K562 (cell line): ENCODE measurements around the gene AMH. TPM values are rescaled to one million over a fixed set of nuclear protein-coding genes. Genes with fewer than 3 reads are reported as not detected.
A peak's percentile ranks its signal among the peaks of the same experiment; 100 is the strongest.

Source experiments
- ATAC-seq: fragments of 200-7000 bp; cut with Tn5 transposase; 3 replicates; pipeline ENCODE4 v1.9.1; 2020; ENCODE audit warnings: moderate library complexity
- BruUV-seq: library from RNA; stranded (reverse); fragments of 400-500 nt; replicated peaks from 2 replicates; lab custom pipeline; 2021; lab: Mats Ljungman, UMichigan
- CTCF ChIA-PET: fragments of 300-600 bp; formaldehyde crosslinking; extraction: SDS; loops from one replicate; lab custom pipeline; 2021; ENCODE audit warnings: low intra/inter-chr PET ratio; lab: Yijun Ruan, JAX
- POLR2A ChIA-PET: fragments of 300-600, 350-650 bp; sonication (Branson Sonifier 250); formaldehyde crosslinking; extraction: SDS; loops from one replicate; lab custom pipeline; 2021; ENCODE audit warnings: antibody characterized with exemption, inconsistent platforms; lab: Yijun Ruan, JAX
- DNase-seq, 4 experiments: peaks; one replicate each; pipeline versions ENCODE4 v3.0.0 to v3.0.0-alpha.2; 2011 to 2018; ENCODE audit warnings: low spot score in 3 of 4, mixed read lengths in 3 of 4; ENCODE audit errors: extremely low read depth in 1 of 4
- FAIRE-seq: peaks from 2 replicates; lab custom pipeline; 2011; peaks lifted over from hg19 to GRCh38; lab: Jason Lieb, UNC
- H2AFZ ChIP-seq: 2 replicates; pipeline ENCODE4 v1.6.0; 2011; ENCODE audit warnings: low read depth, low read length, control low read depth, inconsistent platforms
- H3K27ac ChIP-seq: fragments of 200-600 bp; 3 replicates; pipeline ENCODE4 v1.8.0; 2011; ENCODE audit warnings: low read depth, mild to moderate bottlenecking, control low read depth, inconsistent platforms, low read length, moderate library complexity, mixed read lengths; ENCODE audit errors: extremely low read depth
- H3K27me3 ChIP-seq, 2 experiments: fragments of 300-600 bp in 1 of 2; 2 replicates in 1 of 2; 3 replicates in 1 of 2; pipeline versions ENCODE4 v1.6.0 to v1.8.0; 2011; ENCODE audit warnings: inconsistent platforms in 2 of 2, low read length in 2 of 2, mild to moderate bottlenecking in 1 of 2, mixed read lengths in 1 of 2, moderate library complexity in 1 of 2; ENCODE audit not compliant: control insufficient read depth in 2 of 2, insufficient read depth in 2 of 2
- H3K36me3 ChIP-seq: fragments of 300-600 bp; 3 replicates; pipeline ENCODE4 v1.8.0; 2011; ENCODE audit warnings: mild to moderate bottlenecking, low read length, inconsistent platforms; ENCODE audit not compliant: control insufficient read depth, insufficient read depth
- H3K4me1 ChIP-seq, 2 experiments: fragments of 200-600 bp in 1 of 2; replicated peaks in 1 of 2; 2 replicates in 1 of 2; 3 replicates in 1 of 2; pipeline versions ENCODE4 v1.5.1 to v1.8.0; 2011; ENCODE audit warnings: inconsistent platforms in 2 of 2, low read length in 2 of 2, mild to moderate bottlenecking in 1 of 2, mixed read lengths in 1 of 2, moderate library complexity in 1 of 2; ENCODE audit not compliant: control insufficient read depth in 2 of 2, insufficient read depth in 2 of 2
- H3K4me2 ChIP-seq: 2 replicates; pipeline ENCODE4 v1.6.1; 2011; ENCODE audit warnings: low read length, control low read depth, inconsistent platforms, mixed read lengths; ENCODE audit not compliant: insufficient read depth
- H3K4me3 ChIP-seq: fragments of 200-600 bp; sonication (generic), shearing (Covaris generic); 2 replicates; pipeline ENCODE4 v1.5.1; 2016; ENCODE audit warnings: control low read depth, inconsistent platforms
- H3K79me2 ChIP-seq: fragments of 200-600 bp; 3 replicates; pipeline ENCODE4 v1.8.0; 2011; ENCODE audit warnings: low read length, inconsistent platforms; ENCODE audit not compliant: control insufficient read depth, insufficient read depth
- H3K9ac ChIP-seq, 2 experiments: 2 replicates each; pipeline versions ENCODE4 v1.6.0 to v1.6.1; 2011; ENCODE audit warnings: low read depth in 2 of 2, low read length in 2 of 2, control low read depth in 1 of 2, inconsistent platforms in 1 of 2, mild to moderate bottlenecking in 1 of 2, mixed read lengths in 1 of 2; ENCODE audit not compliant: insufficient read depth in 1 of 2
- H3K9me1 ChIP-seq: one replicate; pipeline ENCODE4 v1.6.0; 2011; ENCODE audit warnings: inconsistent platforms, mild to moderate bottlenecking, low read length, moderate library complexity; ENCODE audit not compliant: control insufficient read depth, insufficient read depth
- H3K9me3 ChIP-seq: replicated peaks from 2 replicates; pipeline ENCODE4 v1.5.1; 2011; ENCODE audit warnings: low read depth, low read length, inconsistent platforms; ENCODE audit not compliant: control insufficient read depth, insufficient read depth
- H4K20me1 ChIP-seq: replicated peaks from 2 replicates; pipeline ENCODE4 v1.6.1; 2011; ENCODE audit warnings: low read length, inconsistent platforms, mixed read lengths; ENCODE audit not compliant: control insufficient read depth, insufficient read depth
- FOXP1 ChIP-seq: sonication (generic); formaldehyde crosslinking; IDR thresholded peaks from 2 replicates; pipeline ENCODE4 v1.8.0; 2022; ENCODE audit warnings: mild to moderate bottlenecking, missing genetic modification reagents
- NR4A1 ChIP-seq, 2 experiments: fragments of 250-450 bp in 1 of 2; fragments of 450-650 bp in 1 of 2; sonication (Bioruptor Pico) in 1 of 2; IDR thresholded peaks; 2 replicates each; pipeline versions ENCODE4 v1.4.0 to v1.6.1; 2016 to 2020; ENCODE audit warnings: mild to moderate bottlenecking in 2 of 2, missing compliant biosample characterization in 1 of 2, missing genetic modification characterization in 1 of 2, moderate library complexity in 1 of 2
- POLR2G ChIP-seq: fragments of 200-400 bp; formaldehyde crosslinking; IDR thresholded peaks from 2 replicates; pipeline ENCODE4 v1.6.1; 2017; ENCODE audit warnings: low read depth, mild to moderate bottlenecking, antibody characterized with exemption, low read length, moderate library complexity
- RBFOX2 ChIP-seq: fragments of 200-400 bp; formaldehyde crosslinking; IDR thresholded peaks from 2 replicates; pipeline ENCODE4 v1.6.1; 2017; ENCODE audit warnings: low read depth, mild to moderate bottlenecking, low read length, moderate library complexity
- RBM22 ChIP-seq: fragments of 200-400 bp; formaldehyde crosslinking; IDR thresholded peaks from 2 replicates; pipeline ENCODE4 v1.6.1; 2018; ENCODE audit warnings: low read length, low read depth; ENCODE audit not compliant: poor library complexity, severe bottlenecking
- SLC30A9 ChIP-seq: fragments of 250-450 bp; sonication (Bioruptor Pico); IDR thresholded peaks from 2 replicates; pipeline ENCODE4 v1.8.0; 2022; ENCODE audit warnings: mild to moderate bottlenecking, moderate library complexity
- STAG1 ChIP-seq: sonication (generic); formaldehyde crosslinking; IDR thresholded peaks from 2 replicates; pipeline ENCODE4 v1.5.0; 2020; ENCODE audit warnings: missing genetic modification reagents, borderline replicate concordance
- U2AF1 ChIP-seq: fragments of 200-400 bp; formaldehyde crosslinking; optimal IDR thresholded peaks from 2 replicates; pipeline ENCODE3; 2017; ENCODE audit warnings: mild to moderate bottlenecking, low read depth, low read length, moderate library complexity
- ZNF431 ChIP-seq: sonication (generic); formaldehyde crosslinking; IDR thresholded peaks from 2 replicates; pipeline ENCODE4 v1.8.0; 2022; ENCODE audit warnings: mild to moderate bottlenecking, missing genetic modification reagents
- WGBS: fragments of 100-300 bp; shearing (Covaris generic); methylation state at CpG from one replicate; pipeline ENCODE4 v1.1.6; 2016; ENCODE audit warnings: low coverage, mixed read lengths; ENCODE audit not compliant: insufficient coverage; ENCODE audit errors: missing lambda C conversion rate; 5-methylcytosine and 5-hydroxymethylcytosine counted together
- in situ Hi-C: fragments of 300-500 bp; cut with MboI; formaldehyde crosslinking; loops from 4 replicates; pipeline ENCODE4 v1.15.0; 2018; ENCODE audit warnings: inconsistent platforms, mixed read lengths
- intact Hi-C: fragments of 100-400 bp; cut with micrococcal nuclease; formaldehyde crosslinking; loops from 2 replicates; pipeline ENCODE4 v1.14.2; 2022
- polyA plus RNA-seq, 8 experiments: library from polyadenylated mRNA; depleted of rRNA in 4 of 8; stranded (reverse) in 5 of 8; unstranded in 3 of 8; fragments of >200 nt; fragmentation: Nextera tagmentation in 2 of 8; fragmentation: Illumina TruSeq in 1 of 8; extraction: Ambion mirVana in 2 of 8; extraction: Trizol in 1 of 8; gene quantifications; 2 replicates each; pipeline versions ENCODE4 v1.2.1 to v1.2.3, GENCODE V29; 2011 to 2014; ENCODE audit warnings: inconsistent platforms in 1 of 8, missing spikeins in 1 of 8
- total RNA-seq, 7 experiments: library from RNA; depleted of rRNA in 6 of 7; stranded (reverse); fragments of >200 nt in 6 of 7; fragmentation: Illumina TruSeq in 2 of 7; extraction: Trizol in 2 of 7; gene quantifications; 2 replicates each; pipeline versions ENCODE4 v1.2.1 to v1.2.3, GENCODE V29; 2011 to 2021; ENCODE audit warnings: low replicate concordance in 1 of 7
- TF ChIP-seq, protein P1 (sequence below): sonication (generic); formaldehyde crosslinking; IDR thresholded peaks from 2 replicates; pipeline ENCODE4 v1.8.0; 2022; ENCODE audit warnings: mild to moderate bottlenecking, low read depth, missing genetic modification reagents

AMH gene
- total and polyA plus RNA-seq, 9 of the 15 experiments (the other 6 are each of a cell fraction or from before 2014, with no cell fraction given): 0.29 to 27.4 (median 2.6) TPM; not detected in 2

GRCh38 chr19:2240881-2241760, 8.0 kb upstream of the AMH start (continued):
- TF ChIP-seq STAG1 (CRISPR knock-in tag): no peak
- peak; percentile 45 for TF ChIP-seq RBFOX2
- no peak for TF ChIP-seq ZNF431 (CRISPR knock-in tag)
- no peak for TF ChIP-seq SLC30A9
- TF ChIP-seq NR4A1 (CRISPR knock-in tag; IDR thresholded peaks at IDR 0.05): no peak
- TF ChIP-seq NR4A1 (tag; IDR thresholded peaks at IDR 0.05): no peak
- TF ChIP-seq U2AF1: no peak

- in situ Hi-C loops (no loop called here), intact Hi-C loops (no loop called here)
- H3K4me3 ChIP-seq: no peak overlapping the region
- DNase-seq (no peak), FAIRE-seq (no peak), ATAC-seq (no peak)
- H3K36me3 ChIP-seq: peaks cover 84% of the 10 kb centered on the region; the same call in 2 of the 3 replicates
- H3K27me3 ChIP-seq: no peaks in the 10 kb centered on the region
- BruUV-seq: no TSS peak
- H3K27ac ChIP-seq: no peak overlapping the region
- peaks cover 56% of the 10 kb centered on the region for H4K20me1 ChIP-seq
- peak; percentile 55 for TF ChIP-seq RBM22
- TF ChIP-seq FOXP1 (CRISPR knock-in tag): no peak
- peak; percentile 34; the same call in 1 of the 2 replicates for TF ChIP-seq POLR2G
- TF ChIP-seq RBFOX2: peak; percentile 51
- TF ChIP-seq, protein P1, sequence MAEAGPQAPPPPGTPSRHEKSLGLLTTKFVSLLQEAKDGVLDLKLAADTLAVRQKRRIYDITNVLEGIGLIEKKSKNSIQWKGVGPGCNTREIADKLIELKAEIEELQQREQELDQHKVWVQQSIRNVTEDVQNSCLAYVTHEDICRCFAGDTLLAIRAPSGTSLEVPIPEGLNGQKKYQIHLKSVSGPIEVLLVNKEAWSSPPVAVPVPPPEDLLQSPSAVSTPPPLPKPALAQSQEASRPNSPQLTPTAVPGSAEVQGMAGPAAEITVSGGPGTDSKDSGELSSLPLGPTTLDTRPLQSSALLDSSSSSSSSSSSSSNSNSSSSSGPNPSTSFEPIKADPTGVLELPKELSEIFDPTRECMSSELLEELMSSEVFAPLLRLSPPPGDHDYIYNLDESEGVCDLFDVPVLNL: 0 out of 2 replicates have a peak, but pooled peaks have one; percentile 12
- H2AFZ ChIP-seq: no peak overlapping the region
- no peaks in the 10 kb centered on the region for H3K9me3 ChIP-seq
- no peak overlapping the region for H3K4me2 ChIP-seq
- H3K4me1 ChIP-seq: peaks cover 28 to 60% of the 10 kb centered on the region in 2 experiments
- CTCF ChIA-PET: no interaction called here
- H3K9ac ChIP-seq: peak overlapping the region in 1 of 2 experiments; percentile 47; a peak in 1 of 4 replicates
- POLR2A ChIA-PET: interaction anchor here (0.6 to 1.3 kb wide), 2 partner anchors 21 to 348 kb away, joined by 3 read pairs; no protein-coding TSS in a partner anchor
- peaks cover 19% of the 10 kb centered on the region for H3K9me1 ChIP-seq
- peaks cover 72% of the 10 kb centered on the region for H3K79me2 ChIP-seq
- 91% methylated on average over 11 of the region's 12 CpGs for WGBS
These were observed 7.0 kb upstream of the AMH start for GRCh38 chr19:2242092-2242537.
